ENCODE measurements around the gene BORCS6.

The BORCS6 gene

DNA sequence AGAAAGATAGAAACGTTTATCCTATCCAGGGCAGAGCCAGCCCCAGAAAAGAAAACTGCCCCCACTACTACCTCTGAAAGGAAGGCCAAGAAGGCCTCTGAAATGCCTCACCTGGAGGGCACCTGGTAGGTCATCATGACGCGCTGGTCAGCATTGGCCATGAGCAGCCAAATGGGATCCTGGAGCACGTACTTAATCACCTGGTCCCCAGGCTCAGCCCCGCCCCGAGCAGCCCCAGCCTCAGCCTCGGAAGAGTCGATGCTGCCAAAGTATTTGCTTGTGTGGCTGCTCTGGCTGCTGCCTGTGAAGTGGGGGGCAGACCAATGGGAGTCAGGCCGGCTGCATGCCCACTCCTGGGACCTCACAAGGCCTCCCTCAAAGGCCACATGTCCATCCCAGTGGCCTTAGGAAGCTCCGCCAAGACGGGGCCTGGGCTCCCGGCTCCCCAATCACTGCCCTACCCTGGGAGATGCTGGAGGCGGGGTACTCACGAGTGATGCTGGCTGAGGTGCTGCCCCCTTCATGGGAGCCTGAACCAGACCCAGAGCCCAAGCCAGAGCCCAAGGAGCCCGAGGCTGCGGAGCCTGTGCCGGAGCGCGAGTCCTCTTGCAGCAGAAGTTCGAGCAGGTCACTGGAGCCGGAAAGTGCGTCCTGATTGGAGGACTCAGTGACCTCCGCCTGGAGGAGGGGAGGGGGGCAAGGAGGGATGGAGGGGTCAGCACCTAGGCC is 47.7 kb downstream of the BORCS6 start:
- DNase-seq (ENCODE audit: low spot score): no peak

GRCh38 chr17:8141741-8142140 is 48.2 kb downstream of the BORCS6 start:
- no peak for DNase-seq (ENCODE audit: low spot score)

GRCh38 chr17:8141045-8141444 is 48.9 kb downstream of the BORCS6 start:
- no peak for DNase-seq (ENCODE audit: low spot score)

GRCh38 chr17:8140065-8141029 is 49.6 kb downstream of the BORCS6 start:
- no peak for DNase-seq (ENCODE audit: low spot score)

DNA sequence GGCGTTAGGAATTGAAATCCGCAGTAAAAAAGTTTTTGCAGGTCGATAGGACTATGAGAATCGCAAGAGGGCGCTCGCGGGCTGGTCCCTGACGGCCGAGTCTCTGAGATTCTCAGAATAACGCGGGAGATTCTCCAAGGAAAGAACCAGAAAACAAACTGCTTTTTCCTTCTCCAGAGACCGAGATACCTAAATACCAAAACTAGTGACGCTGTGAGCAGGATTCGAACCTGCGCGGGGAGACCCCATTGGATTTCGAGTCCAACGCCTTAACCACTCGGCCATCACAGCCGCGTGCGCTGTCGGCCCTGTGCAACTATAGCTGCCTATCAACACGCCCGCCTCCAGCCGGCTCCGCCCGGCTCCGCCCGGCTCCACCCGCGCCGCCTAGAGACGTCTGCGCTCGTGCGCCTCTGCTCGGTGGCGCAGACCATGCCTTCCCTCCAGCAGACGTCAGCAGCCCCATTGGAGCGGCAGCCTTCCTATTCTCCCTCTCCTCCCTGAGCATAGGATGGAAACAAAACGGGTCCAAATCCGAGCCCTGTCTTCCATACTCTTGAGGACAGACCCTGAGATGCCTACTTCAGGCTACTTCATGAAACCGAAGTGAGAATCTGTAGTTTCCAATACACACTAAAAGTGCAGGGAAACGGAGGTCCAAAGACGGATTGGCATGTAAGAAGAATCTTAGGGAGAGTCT is 51.2 kb downstream of the BORCS6 start:
- peak; percentile 75 for DNase-seq (ENCODE audit: low spot score)

GRCh38 chr17:8138374-8138671 is 51.7 kb downstream of the BORCS6 start:
- no peak for DNase-seq (ENCODE audit: low spot score)
